Testis (tissue), 2 donors: Measurements from ENCODE around the gene ELFN2.

ENCODE experiments used
- POLR2A ChIP-seq: fragments of 450-650 bp; IDR thresholded peaks from one replicate; pipeline ENCODE4 v1.6.1; 2017; ENCODE audit warnings: antibody characterized with exemption, mild to moderate bottlenecking, moderate library complexity
- TF ChIP-seq, protein P1 (sequence below), 3 experiments: fragments of 450-650 bp in 2 of 3; fragments of 200-600 bp in 1 of 3; sonication (generic) in 1 of 3; IDR thresholded peaks; one replicate each; pipeline ENCODE4 v1.5.1; 2016 to 2019; ENCODE audit warnings: antibody characterized with exemption in 3 of 3, mild to moderate bottlenecking in 2 of 3, moderate library complexity in 1 of 3

DNA sequence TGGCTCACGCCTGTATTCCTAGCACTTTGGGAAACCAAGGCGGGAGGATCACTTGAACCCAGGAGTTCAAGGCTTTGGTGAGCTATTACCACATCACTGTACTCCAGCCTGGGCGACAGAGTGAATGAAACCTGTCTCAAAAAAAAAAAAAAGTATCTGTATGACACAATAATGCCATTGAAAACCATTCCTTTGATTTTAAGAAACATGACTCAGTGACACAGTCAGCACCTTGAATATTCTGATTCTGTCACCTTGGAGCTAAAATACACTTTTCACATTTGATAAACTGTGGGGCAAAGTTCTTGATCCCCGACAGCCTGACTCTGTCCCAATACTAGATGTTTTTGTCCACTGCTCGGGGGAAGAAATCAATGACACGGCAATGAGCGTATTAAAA, 16.7 kb upstream of the ELFN2 start:
- TF ChIP-seq, protein P1, sequence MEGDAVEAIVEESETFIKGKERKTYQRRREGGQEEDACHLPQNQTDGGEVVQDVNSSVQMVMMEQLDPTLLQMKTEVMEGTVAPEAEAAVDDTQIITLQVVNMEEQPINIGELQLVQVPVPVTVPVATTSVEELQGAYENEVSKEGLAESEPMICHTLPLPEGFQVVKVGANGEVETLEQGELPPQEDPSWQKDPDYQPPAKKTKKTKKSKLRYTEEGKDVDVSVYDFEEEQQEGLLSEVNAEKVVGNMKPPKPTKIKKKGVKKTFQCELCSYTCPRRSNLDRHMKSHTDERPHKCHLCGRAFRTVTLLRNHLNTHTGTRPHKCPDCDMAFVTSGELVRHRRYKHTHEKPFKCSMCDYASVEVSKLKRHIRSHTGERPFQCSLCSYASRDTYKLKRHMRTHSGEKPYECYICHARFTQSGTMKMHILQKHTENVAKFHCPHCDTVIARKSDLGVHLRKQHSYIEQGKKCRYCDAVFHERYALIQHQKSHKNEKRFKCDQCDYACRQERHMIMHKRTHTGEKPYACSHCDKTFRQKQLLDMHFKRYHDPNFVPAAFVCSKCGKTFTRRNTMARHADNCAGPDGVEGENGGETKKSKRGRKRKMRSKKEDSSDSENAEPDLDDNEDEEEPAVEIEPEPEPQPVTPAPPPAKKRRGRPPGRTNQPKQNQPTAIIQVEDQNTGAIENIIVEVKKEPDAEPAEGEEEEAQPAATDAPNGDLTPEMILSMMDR (IDR thresholded peaks at IDR 0.05) = no peak
- TF ChIP-seq POLR2A = no peak
